GM10266 (cell line): ENCODE measurements around the gene SPR.

Source experiments
- DNase-seq: peaks from one replicate; pipeline ENCODE4 v3.0.0; 2012; ENCODE audit errors: extremely low spot score
- CTCF ChIP-seq: IDR thresholded peaks from 2 replicates; pipeline ENCODE4 v1.5.1; 2012; ENCODE audit warnings: mild to moderate bottlenecking, low read depth; ENCODE audit not compliant: control insufficient read depth, insufficient read depth; ENCODE audit errors: missing control alignments

The SPR gene

GRCh38 chr2:72887032-72887739 lies at the start of gene SPR:
Gene SPR (plus strand): TSS chr2:72887408. CDS start chr2:72887433, 25 bp downstream.
- DNase-seq = peak; percentile 81
- peak; percentile 10 for TF ChIP-seq CTCF

- DNase-seq = no peak
- no peak for TF ChIP-seq CTCF
These were observed 47.1 kb upstream of the SPR start for GRCh38 chr2:72840066-72840465.

GRCh38 chr2:72841462-72842125 lies 45.6 kb upstream of the SPR start:
- DNase-seq = no peak
- TF ChIP-seq CTCF = no peak

- no peak for TF ChIP-seq CTCF
- no peak for DNase-seq
These were observed 43.9 kb upstream of the SPR start for GRCh38 chr2:72843301-72843700.

- TF ChIP-seq CTCF = no peak
- no peak for DNase-seq
These were observed 40.8 kb upstream of the SPR start for GRCh38 chr2:72846171-72847095.

GRCh38 chr2:72847534-72848315 lies 39.5 kb upstream of the SPR start:
- DNase-seq = no peak
- no peak for TF ChIP-seq CTCF
